T-cell (primary cell): ENCODE results near the gene CKMT2. TPM values are rescaled to one million over a fixed set of nuclear protein-coding genes. Genes with fewer than 3 reads are reported as not detected.

Experiments used
- ATAC-seq, 4 experiments: fragments of 200-7000 bp in 3 of 4; fragments of 150-1000 bp in 1 of 4; cut with Tn5 transposase; replicated peaks in 1 of 4; 1 replicate in 3 of 4; 2 replicates in 1 of 4; pipeline ENCODE4 v1.10.0; 2021; ENCODE audit warnings: moderate library complexity in 3 of 4, mild to moderate bottlenecking in 2 of 4, moderate number of reproducible peaks in 1 of 4
- CTCF ChIA-PET, 2 donors: fragments of 300-600 bp; sonication (Branson Sonifier 250); formaldehyde crosslinking; loops; one replicate each; lab custom pipeline; 2022; ENCODE audit warnings: antibody characterized with exemption in 2 of 2; lab: Charles Lee
- POLR2A ChIA-PET, 2 donors: fragments of 300-600 bp; sonication (Branson Sonifier 250); formaldehyde crosslinking; loops; one replicate each; lab custom pipeline; 2022; ENCODE audit warnings: antibody characterized with exemption in 2 of 2; lab: Charles Lee
- DNase-seq, 35 experiments: peaks; one replicate each; pipeline versions ENCODE4 v3.0.0 to v3.0.0-alpha.2; 2013 to 2023
- H3K27ac ChIP-seq: one replicate; pipeline ENCODE4 v1.5.1; 2013; ENCODE audit warnings: low read length
- H3K27me3 ChIP-seq, 2 experiments: replicated peaks in 1 of 2; 1 replicate in 1 of 2; 2 replicates in 1 of 2; pipeline versions ENCODE4 v1.6.1 to v1.7.0; 2013; ENCODE audit warnings: low read length in 1 of 2, mixed read lengths in 1 of 2; ENCODE audit not compliant: control insufficient read depth in 2 of 2, insufficient read depth in 2 of 2; ENCODE audit errors: extremely low read depth in 1 of 2
- H3K36me3 ChIP-seq, 2 donors: 1 replicate in 1 of 2; 2 replicates in 1 of 2; pipeline versions ENCODE4 v1.6.1 to v1.7.0; 2013; ENCODE audit warnings: low read length in 1 of 2; ENCODE audit not compliant: control insufficient read depth in 2 of 2, insufficient read depth in 1 of 2; ENCODE audit errors: extremely low read depth in 1 of 2
- H3K4me1 ChIP-seq, 2 experiments: 1 replicate in 1 of 2; 2 replicates in 1 of 2; pipeline versions ENCODE4 v1.6.1 to v1.7.0; 2013; ENCODE audit warnings: low read length in 2 of 2, mixed read lengths in 1 of 2; ENCODE audit not compliant: insufficient read depth in 2 of 2, control insufficient read depth in 1 of 2; ENCODE audit errors: extremely low read depth in 1 of 2
- H3K4me3 ChIP-seq, 2 donors: 1 replicate in 1 of 2; 2 replicates in 1 of 2; pipeline versions ENCODE4 v1.5.1 to v1.7.0; 2013; ENCODE audit warnings: mild to moderate bottlenecking in 2 of 2, low read length in 1 of 2, moderate library complexity in 1 of 2; ENCODE audit not compliant: control insufficient read depth in 1 of 2; ENCODE audit errors: extremely low read depth in 1 of 2
- H3K9me3 ChIP-seq: 2 replicates; pipeline ENCODE4 v1.7.0; 2013
- H3K27ac Mint-ChIP-seq, 2 donors: one replicate each; pipeline ENCODE4 v1.8.0; 2020 to 2021; ENCODE audit warnings: mild to moderate bottlenecking in 2 of 2, mixed read lengths in 2 of 2
- H3K27me3 Mint-ChIP-seq, 2 donors: one replicate each; pipeline ENCODE4 v1.8.0; 2021 to 2022; ENCODE audit warnings: mixed read lengths in 2 of 2
- H3K36me3 Mint-ChIP-seq: one replicate; pipeline ENCODE4 v1.8.0; 2021; ENCODE audit warnings: mixed read lengths
- H3K4me1 Mint-ChIP-seq, 3 donors: one replicate each; pipeline ENCODE4 v1.8.0; 2020 to 2022; ENCODE audit warnings: mixed read lengths in 3 of 3, mild to moderate bottlenecking in 1 of 3
- H3K4me3 Mint-ChIP-seq, 3 donors: one replicate each; pipeline ENCODE4 v1.8.0; 2020 to 2022; ENCODE audit warnings: mild to moderate bottlenecking in 3 of 3, mixed read lengths in 3 of 3, moderate library complexity in 3 of 3
- H3K9me3 Mint-ChIP-seq, 3 donors: one replicate each; pipeline ENCODE4 v1.8.0; 2020 to 2022; ENCODE audit warnings: mixed read lengths in 3 of 3
- WGBS: methylation state at CpG from one replicate; pipeline ENCODE4 v1.1.5; 2013; ENCODE audit warnings: missing lambda C conversion rate; ENCODE audit not compliant: insufficient coverage; 5-methylcytosine and 5-hydroxymethylcytosine counted together
- total RNA-seq, 35 experiments: library from RNA in 6 of 35; stranded (reverse) in 6 of 35; fragments of 120-200 nt in 1 of 35; gene quantifications; one replicate each; pipeline versions ENCODE4 v1.2.1 to v1.2.4 and lab custom pipeline; 2013 to 2026

Gene CKMT2
- total RNA-seq, 5 donors from 2014 or later (not counting 1 experiment from before 2014, with no cell fraction given) = 0.38 to 0.58 (median 0.40) TPM; not detected in 2

GRCh38 chr5:81225463-81225862, 7.7 kb upstream of the CKMT2 start:
- Histone ChIP-seq H3K4me1 (no peaks in the 10 kb centered on the region), H3K4me3 (no peak overlapping the region), H3K27me3 (no peaks in the 10 kb centered on the region), H3K36me3 (peaks cover 6% of the 10 kb centered on the region in 2 donors), H3K9me3 (no peaks in the 10 kb centered on the region), H3K27ac (no peak overlapping the region)
- POLR2A ChIA-PET = no interaction called here
- Mint-ChIP-seq H3K9me3 (no peaks in the 10 kb centered on the region), H3K36me3 (peaks cover 29% of the 10 kb centered on the region), H3K27ac (no peak overlapping the region), H3K4me1 (peaks cover 0 to 1% (median 0%) of the 10 kb centered on the region in 3 donors), H3K4me3 (no peak overlapping the region), H3K27me3 (no peaks in the 10 kb centered on the region)
- CTCF ChIA-PET = interaction anchor here in 1 of 2 donors (0.7 kb wide), 1 partner anchor 242 kb away, joined by 3 read pairs; no protein-coding TSS in a partner anchor
- no peak for ATAC-seq
- 84% methylated on average over 7 of the region's 8 CpGs for WGBS
- no peak for DNase-seq

- no peak for ATAC-seq
- H3K4me3 ChIP-seq = no peak overlapping the region
- H3K9me3 Mint-ChIP-seq = no peaks in the 10 kb centered on the region
- no peak overlapping the region for H3K4me3 Mint-ChIP-seq
- no peaks in the 10 kb centered on the region for H3K4me1 ChIP-seq
- H3K9me3 ChIP-seq = no peaks in the 10 kb centered on the region
- DNase-seq = no peak
- H3K27ac ChIP-seq = no peak overlapping the region
- H3K4me1 Mint-ChIP-seq = peaks cover 0 to 2% (median 0%) of the 10 kb centered on the region in 3 donors
- H3K27me3 Mint-ChIP-seq = no peaks in the 10 kb centered on the region
- no peak overlapping the region for H3K27ac Mint-ChIP-seq
- POLR2A ChIA-PET = no interaction called here
- CTCF ChIA-PET = no interaction called here
- WGBS = 100% methylated on average over 1 of the region's 2 CpGs
- H3K27me3 ChIP-seq = no peaks in the 10 kb centered on the region
- H3K36me3 ChIP-seq = peaks cover 6% of the 10 kb centered on the region in 2 donors
- peaks cover 29% of the 10 kb centered on the region for H3K36me3 Mint-ChIP-seq
Measured at GRCh38 chr5:81226286-81226685, 6.8 kb upstream of the CKMT2 start.

GRCh38 chr5:81226949-81227348, 6.2 kb upstream of the CKMT2 start:
- Histone ChIP-seq H3K27ac (no peak overlapping the region), H3K36me3 (peaks cover 6% of the 10 kb centered on the region in 2 donors), H3K4me3 (no peak overlapping the region), H3K9me3 (no peaks in the 10 kb centered on the region), H3K4me1 (no peaks in the 10 kb centered on the region), H3K27me3 (no peaks in the 10 kb centered on the region)
- no peak for ATAC-seq
- CTCF ChIA-PET = no interaction called here
- Mint-ChIP-seq H3K4me3 (no peak overlapping the region), H3K9me3 (no peaks in the 10 kb centered on the region), H3K4me1 (peaks cover 0 to 2% (median 0%) of the 10 kb centered on the region in 3 donors), H3K27me3 (no peaks in the 10 kb centered on the region), H3K27ac (no peak overlapping the region), H3K36me3 (peaks cover 29% of the 10 kb centered on the region)
- WGBS = no CpG with 5 or more reads among the region's 1 CpG
- POLR2A ChIA-PET = no interaction called here
- DNase-seq = no peak

DNA sequence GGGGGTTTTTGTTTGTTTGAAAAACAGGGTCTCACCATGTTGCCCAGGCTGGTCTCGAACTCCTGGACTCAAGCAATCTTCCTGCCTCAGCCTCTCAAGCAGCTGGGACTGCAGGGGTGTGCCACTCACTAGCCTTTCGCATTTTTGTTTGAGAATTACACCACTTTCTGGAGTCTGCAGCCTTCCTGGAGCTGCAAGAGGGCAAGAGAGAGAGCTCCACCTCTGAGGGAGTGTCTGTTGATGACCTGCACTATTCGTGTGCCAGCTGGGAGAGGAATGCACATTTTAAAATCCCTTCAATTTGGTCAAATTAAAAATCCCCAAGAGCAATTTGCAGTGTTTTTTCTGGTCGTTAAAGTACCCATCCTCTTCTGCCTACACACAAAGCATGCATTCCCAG, 5.0 kb upstream of the CKMT2 start:
- H3K4me3 Mint-ChIP-seq = no peak overlapping the region
- WGBS = 93% methylated on average over 3 of the region's 4 CpGs
- ATAC-seq (no peak), DNase-seq (no peak)
- no peak overlapping the region for H3K27ac Mint-ChIP-seq
- no peaks in the 10 kb centered on the region for H3K9me3 ChIP-seq
- H3K9me3 Mint-ChIP-seq = no peaks in the 10 kb centered on the region
- peaks cover 2 to 4% (median 2%) of the 10 kb centered on the region in 3 donors for H3K4me1 Mint-ChIP-seq
- ChIA-PET CTCF (interaction anchor here in 1 of 2 donors (0.5 kb wide), 1 partner anchor 33 kb away, joined by 3 read pairs; no protein-coding TSS in a partner anchor), POLR2A (no interaction called here)
- H3K36me3 Mint-ChIP-seq = peaks cover 22% of the 10 kb centered on the region
- no peaks in the 10 kb centered on the region for H3K27me3 Mint-ChIP-seq
- H3K4me3 ChIP-seq = no peak overlapping the region
- H3K27ac ChIP-seq = no peak overlapping the region
- no peaks in the 10 kb centered on the region for H3K27me3 ChIP-seq
- peaks cover 6% of the 10 kb centered on the region in 2 donors for H3K36me3 ChIP-seq
- peaks cover 0 to 5% of the 10 kb centered on the region in 2 experiments for H3K4me1 ChIP-seq

- 73% methylated on average over 7 of the region's 8 CpGs for WGBS
- Histone ChIP-seq H3K4me1 (peaks cover 6 to 21% of the 10 kb centered on the region in 2 experiments), H3K9me3 (no peaks in the 10 kb centered on the region), H3K27me3 (no peaks in the 10 kb centered on the region), H3K36me3 (peaks cover 0 to 6% of the 10 kb centered on the region in 2 donors), H3K4me3 (no peak overlapping the region), H3K27ac (no peak overlapping the region)
- DNase-seq = no peak
- no peak overlapping the region for H3K4me3 Mint-ChIP-seq
- peaks cover 14% of the 10 kb centered on the region for H3K36me3 Mint-ChIP-seq
- no peak for ATAC-seq
- ChIA-PET CTCF (interaction anchor here in 1 of 2 donors (0.6 kb wide), 1 partner anchor 49 kb away, joined by 5 read pairs; no protein-coding TSS in a partner anchor), POLR2A (no interaction called here)
- peaks cover 17 to 22% (median 20%) of the 10 kb centered on the region in 3 donors for H3K4me1 Mint-ChIP-seq
- no peak overlapping the region for H3K27ac Mint-ChIP-seq
- H3K27me3 Mint-ChIP-seq = no peaks in the 10 kb centered on the region
- no peaks in the 10 kb centered on the region for H3K9me3 Mint-ChIP-seq
Measured at GRCh38 chr5:81230416-81230815, 2.7 kb upstream of the CKMT2 start.

DNA sequence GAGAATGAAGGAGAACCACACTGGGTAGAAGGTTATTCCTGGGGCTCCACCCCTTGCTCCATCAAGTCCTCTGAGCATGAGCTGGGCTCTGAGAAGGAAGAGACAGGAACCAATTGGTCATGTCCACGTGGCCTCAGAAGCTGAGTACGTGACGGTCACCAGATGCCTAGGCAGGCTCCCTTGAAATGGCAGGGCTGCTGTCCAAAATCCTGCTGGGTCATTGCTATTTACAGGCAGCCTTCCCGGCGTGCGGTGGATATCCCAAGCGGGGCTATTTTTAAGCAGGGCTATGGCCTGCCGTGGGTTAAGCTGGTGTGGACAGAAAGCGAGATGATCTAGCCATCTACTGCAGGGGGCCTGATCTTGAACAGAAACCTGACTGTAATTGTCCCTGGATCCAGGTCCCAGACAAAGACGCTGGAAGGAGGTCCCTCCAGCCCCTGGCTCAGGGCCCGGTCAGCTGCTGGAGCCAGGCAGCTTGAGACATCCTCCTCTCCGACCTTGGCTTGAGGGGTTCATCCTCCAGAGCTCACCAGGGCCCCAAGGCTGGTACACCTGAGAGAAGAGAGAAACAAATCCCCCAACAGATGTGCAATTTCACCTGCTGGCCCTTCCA, 550 bp upstream of the CKMT2 start:
- H3K36me3 ChIP-seq = no peaks in the 10 kb centered on the region
- Mint-ChIP-seq H3K4me3 (peak overlapping the region in 1 of 3 donors; percentile 40), H3K9me3 (peaks cover 0 to 5% (median 0%) of the 10 kb centered on the region in 3 donors), H3K36me3 (peaks cover 4% of the 10 kb centered on the region), H3K27ac (no peak overlapping the region), H3K4me1 (peaks cover 17 to 23% (median 20%) of the 10 kb centered on the region in 3 donors), H3K27me3 (no peaks in the 10 kb centered on the region)
- H3K4me3 ChIP-seq = no peak overlapping the region
- H3K4me1 ChIP-seq = peaks cover 6 to 21% of the 10 kb centered on the region in 2 experiments
- no peaks in the 10 kb centered on the region for H3K9me3 ChIP-seq
- H3K27ac ChIP-seq = no peak overlapping the region
- H3K27me3 ChIP-seq = no peaks in the 10 kb centered on the region
- ATAC-seq (peak in 1 of 4 experiments; percentile 17), DNase-seq (no peak)
- ChIA-PET POLR2A (no interaction called here), CTCF (no interaction called here)
- 96% methylated on average over 9 of the region's 12 CpGs for WGBS
